Measurements from ENCODE around the gene CSNK1G2. TPM values are rescaled to one million over a fixed set of nuclear protein-coding genes. Genes with fewer than 3 reads are reported as not detected.

The CSNK1G2 gene
- total RNA-seq, 1 experiment from 2014 or later, result 100.0 TPM

GRCh38 chr19:1918975-1919374 lies 22.0 kb upstream of the CSNK1G2 start:
- DNase-seq, result no peak
- H3K27ac Mint-ChIP-seq, result no peak overlapping the region; a peak in 1 of 7 replicates
- TF ChIP-seq, protein P1, sequence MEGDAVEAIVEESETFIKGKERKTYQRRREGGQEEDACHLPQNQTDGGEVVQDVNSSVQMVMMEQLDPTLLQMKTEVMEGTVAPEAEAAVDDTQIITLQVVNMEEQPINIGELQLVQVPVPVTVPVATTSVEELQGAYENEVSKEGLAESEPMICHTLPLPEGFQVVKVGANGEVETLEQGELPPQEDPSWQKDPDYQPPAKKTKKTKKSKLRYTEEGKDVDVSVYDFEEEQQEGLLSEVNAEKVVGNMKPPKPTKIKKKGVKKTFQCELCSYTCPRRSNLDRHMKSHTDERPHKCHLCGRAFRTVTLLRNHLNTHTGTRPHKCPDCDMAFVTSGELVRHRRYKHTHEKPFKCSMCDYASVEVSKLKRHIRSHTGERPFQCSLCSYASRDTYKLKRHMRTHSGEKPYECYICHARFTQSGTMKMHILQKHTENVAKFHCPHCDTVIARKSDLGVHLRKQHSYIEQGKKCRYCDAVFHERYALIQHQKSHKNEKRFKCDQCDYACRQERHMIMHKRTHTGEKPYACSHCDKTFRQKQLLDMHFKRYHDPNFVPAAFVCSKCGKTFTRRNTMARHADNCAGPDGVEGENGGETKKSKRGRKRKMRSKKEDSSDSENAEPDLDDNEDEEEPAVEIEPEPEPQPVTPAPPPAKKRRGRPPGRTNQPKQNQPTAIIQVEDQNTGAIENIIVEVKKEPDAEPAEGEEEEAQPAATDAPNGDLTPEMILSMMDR (conservative IDR thresholded peaks at IDR 0.05), result no peak
- H3K9me3 Mint-ChIP-seq, result no peaks in the 10 kb centered on the region
- H2BK5ac ChIP-seq (ENCODE audit: insufficient read length, low read length), result no peak overlapping the region
- H3K4me1 ChIP-seq (ENCODE audit: insufficient read depth, low read length), result no peaks in the 10 kb centered on the region
- no peak overlapping the region for H3K9ac ChIP-seq (ENCODE audit: extremely low read depth, insufficient read length, low read length)
- H2BK12ac ChIP-seq (ENCODE audit: insufficient read length, low read depth, low read length), result no peak overlapping the region
- H3K23me2 ChIP-seq (ENCODE audit: insufficient read length, low read depth, low read length, poor library complexity, severe bottlenecking), result no peaks in the 10 kb centered on the region
- H4K5ac ChIP-seq (ENCODE audit: insufficient read length, low read depth, low read length), result no peak overlapping the region
- H3K4me2 ChIP-seq (ENCODE audit: insufficient read depth, insufficient read length, low read length), result no peak overlapping the region
- no CpG with 5 or more reads among the region's 28 CpGs for WGBS (ENCODE audit: extremely low coverage, insufficient read length, low lambda C conversion rate)
- H4K8ac ChIP-seq (replicated peaks; ENCODE audit: insufficient read length, low read depth, low read length), result no peak overlapping the region
- no peak overlapping the region for H3K4ac ChIP-seq (ENCODE audit: low read depth, low read length)
- no peak overlapping the region for H3K23ac ChIP-seq (ENCODE audit: insufficient read length, low read depth, low read length)
- H3K27me3 ChIP-seq (ENCODE audit: insufficient read depth, low read length), result no peaks in the 10 kb centered on the region
- no peak overlapping the region for H2BK15ac ChIP-seq (ENCODE audit: low read depth, low read length)
- H3K27me3 Mint-ChIP-seq (ENCODE audit: low read depth), result no peaks in the 10 kb centered on the region
- no peak overlapping the region for H2BK20ac ChIP-seq (ENCODE audit: low read depth, low read length, poor library complexity, severe bottlenecking)
- no peaks in the 10 kb centered on the region for H3K9me3 ChIP-seq (ENCODE audit: control insufficient read depth, low read depth, low read length)
- H3K27ac ChIP-seq (ENCODE audit: insufficient read length, low read depth, low read length), result no peak overlapping the region
- H2AFZ ChIP-seq (ENCODE audit: low read length), result no peak overlapping the region
- H3K18ac ChIP-seq (ENCODE audit: insufficient read length, low read depth, low read length), result no peak overlapping the region
- no peak overlapping the region for H3K56ac ChIP-seq (ENCODE audit: insufficient read length, low read depth, low read length)
- H3K4me1 Mint-ChIP-seq, result no peaks in the 10 kb centered on the region
- H3K36me3 Mint-ChIP-seq (ENCODE audit: insufficient read depth in 1 of 3, low read depth in 3 of 3), result peaks cover 5 to 72% (median 50%) of the 10 kb centered on the region in 3 experiments; a peak in 6 of 7 replicates
- H3K14ac ChIP-seq (ENCODE audit: insufficient read depth, low read length), result no peak overlapping the region
- no peak overlapping the region for H2AK5ac ChIP-seq (ENCODE audit: insufficient read length, low read length)
- H3K79me1 ChIP-seq (ENCODE audit: insufficient read depth, low read depth, low read length, poor library complexity, severe bottlenecking), result no peaks in the 10 kb centered on the region
- no peaks in the 10 kb centered on the region for H4K20me1 ChIP-seq (ENCODE audit: control insufficient read depth, insufficient read depth, insufficient read length)
- no peak overlapping the region for H3T11ph ChIP-seq (ENCODE audit: low read length)
- no peak overlapping the region for H2BK120ac ChIP-seq (ENCODE audit: low read depth, low read length, poor library complexity, severe bottlenecking)
- H4K91ac ChIP-seq (ENCODE audit: insufficient read length, low read depth, low read length), result no peak overlapping the region
- no peak overlapping the region for H3K4me3 Mint-ChIP-seq
- H3K79me2 ChIP-seq (ENCODE audit: insufficient read depth, low read length), result no peaks in the 10 kb centered on the region
